Measurements from ENCODE around the gene BAHCC1. TPM values are rescaled to one million over a fixed set of nuclear protein-coding genes. Genes with fewer than 3 reads are reported as not detected.

The BAHCC1 gene
- total and polyA plus RNA-seq, 2 donors (not counting 1 experiment from before 2014, with no cell fraction given) = 1.8 to 7.3 TPM

- Histone ChIP-seq H3K9ac (ENCODE audit: insufficient read depth, low read length) (no peak overlapping the region), H3K9me3 (ENCODE audit: control insufficient read depth, insufficient read depth, low read depth, low read length) (no peaks in the 10 kb centered on the region), H3K27me3 (ENCODE audit: control insufficient read depth, insufficient read depth, low read length) (no peaks in the 10 kb centered on the region), H3K4me2 (ENCODE audit: extremely low read depth, insufficient read depth, low read length) (peak overlapping the region; percentile 59), H3K79me2 (ENCODE audit: control insufficient read depth, insufficient read depth, low read length) (peaks cover 12% of the 10 kb centered on the region), H2AFZ (ENCODE audit: low read length) (no peak overlapping the region), H3K4me1 (ENCODE audit: control insufficient read depth, extremely low read depth, insufficient read depth, low read length) (peaks cover 21% of the 10 kb centered on the region), H4K20me1 (ENCODE audit: control insufficient read depth, extremely low read depth, insufficient read depth, low read length) (no peaks in the 10 kb centered on the region), H3K4me3 (replicated peaks in 1 of 4; ENCODE audit: control extremely low read depth in 1 of 4, insufficient read depth in 1 of 4, low read depth in 3 of 4, low read length in 4 of 4) (peak overlapping the region in 1 of 4 experiments; percentile 74), H3K27ac (ENCODE audit: insufficient read depth, low read length) (no peak overlapping the region), H3K36me3 (ENCODE audit: control insufficient read depth, insufficient read depth, low read length) (no peaks in the 10 kb centered on the region)
- DNase-seq (ENCODE audit: low read depth in 2 of 2) = peak in 1 of 2 donors; percentile 13
- TF ChIP-seq EZH2 (IDR thresholded peaks at IDR 0.05; ENCODE audit: low read length, missing control alignments) (no peak), CTCF (conservative IDR thresholded peaks at IDR 0.05 in 1 of 2, IDR thresholded peaks at IDR 0.05 in 1 of 2; ENCODE audit: low read depth in 1 of 2, low read length in 2 of 2) (no peak)
Observed at GRCh38 chr17:81386141-81386645, 9.1 kb upstream of the BAHCC1 start.

DNA sequence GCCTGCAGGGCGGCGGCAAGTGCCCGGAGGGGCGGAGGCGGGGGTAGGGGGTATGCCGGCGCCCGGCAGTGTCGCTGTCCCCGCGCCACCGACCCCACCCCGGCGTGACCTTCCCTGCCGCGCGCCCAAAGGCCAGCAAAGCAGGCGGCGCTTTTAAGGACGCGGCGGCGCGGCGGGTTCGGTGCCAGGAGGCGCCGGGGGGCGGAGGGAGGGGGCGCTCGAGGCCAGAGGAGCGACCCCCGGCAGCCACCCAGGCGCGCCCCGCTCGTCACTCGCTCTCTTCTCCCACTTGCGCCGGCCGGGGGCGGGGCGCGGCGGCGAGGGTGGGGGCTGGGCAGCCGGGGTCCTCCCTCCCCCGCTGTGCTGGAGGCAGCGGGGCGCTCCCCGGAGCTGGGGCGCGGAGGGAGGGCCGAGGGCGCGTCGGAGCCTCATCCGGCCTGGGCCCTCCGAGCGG lies 8.6 kb upstream of the BAHCC1 start:
- TF ChIP-seq CTCF (conservative IDR thresholded peaks at IDR 0.05 in 1 of 2, IDR thresholded peaks at IDR 0.05 in 1 of 2; ENCODE audit: low read depth in 1 of 2, low read length in 2 of 2) (no peak), EZH2 (IDR thresholded peaks at IDR 0.05; ENCODE audit: low read length, missing control alignments) (no peak)
- no peaks in the 10 kb centered on the region for H3K9me3 ChIP-seq (ENCODE audit: control insufficient read depth, insufficient read depth, low read depth, low read length)
- H3K4me1 ChIP-seq (ENCODE audit: control insufficient read depth, extremely low read depth, insufficient read depth, low read length) = peaks cover 26% of the 10 kb centered on the region
- no peaks in the 10 kb centered on the region for H4K20me1 ChIP-seq (ENCODE audit: control insufficient read depth, extremely low read depth, insufficient read depth, low read length)
- peak overlapping the region; percentile 57 for H2AFZ ChIP-seq (ENCODE audit: low read length)
- peak overlapping the region; percentile 86 for H3K9ac ChIP-seq (ENCODE audit: insufficient read depth, low read length)
- H3K79me2 ChIP-seq (ENCODE audit: control insufficient read depth, insufficient read depth, low read length) = peaks cover 16% of the 10 kb centered on the region
- H3K4me3 ChIP-seq (replicated peaks in 1 of 4; ENCODE audit: control extremely low read depth in 1 of 4, insufficient read depth in 1 of 4, low read depth in 3 of 4, low read length in 4 of 4) = peak overlapping the region in 3 of 4 experiments; percentile 51 to 74 (median 74)
- H3K36me3 ChIP-seq (ENCODE audit: control insufficient read depth, insufficient read depth, low read length) = no peaks in the 10 kb centered on the region
- no peak for DNase-seq (ENCODE audit: low read depth in 2 of 2)
- peak overlapping the region; percentile 85 for H3K27ac ChIP-seq (ENCODE audit: insufficient read depth, low read length)
- H3K4me2 ChIP-seq (ENCODE audit: extremely low read depth, insufficient read depth, low read length) = peak overlapping the region; percentile 89
- H3K27me3 ChIP-seq (ENCODE audit: control insufficient read depth, insufficient read depth, low read length) = no peaks in the 10 kb centered on the region

GRCh38 chr17:81387100-81388090 lies 7.9 kb upstream of the BAHCC1 start:
- H3K27me3 ChIP-seq (ENCODE audit: control insufficient read depth, insufficient read depth, low read length) = no peaks in the 10 kb centered on the region
- no peaks in the 10 kb centered on the region for H3K9me3 ChIP-seq (ENCODE audit: control insufficient read depth, insufficient read depth, low read depth, low read length)
- peaks cover 21% of the 10 kb centered on the region for H3K79me2 ChIP-seq (ENCODE audit: control insufficient read depth, insufficient read depth, low read length)
- TF ChIP-seq CTCF (conservative IDR thresholded peaks at IDR 0.05 in 1 of 2, IDR thresholded peaks at IDR 0.05 in 1 of 2; ENCODE audit: low read depth in 1 of 2, low read length in 2 of 2) (no peak), EZH2 (IDR thresholded peaks at IDR 0.05; ENCODE audit: low read length, missing control alignments) (no peak)
- peak overlapping the region; percentile 57 for H2AFZ ChIP-seq (ENCODE audit: low read length)
- no peaks in the 10 kb centered on the region for H4K20me1 ChIP-seq (ENCODE audit: control insufficient read depth, extremely low read depth, insufficient read depth, low read length)
- H3K4me1 ChIP-seq (ENCODE audit: control insufficient read depth, extremely low read depth, insufficient read depth, low read length) = peaks cover 31% of the 10 kb centered on the region
- H3K36me3 ChIP-seq (ENCODE audit: control insufficient read depth, insufficient read depth, low read length) = no peaks in the 10 kb centered on the region
- peak overlapping the region; percentile 51 to 74 (median 66) for H3K4me3 ChIP-seq (replicated peaks in 1 of 4; ENCODE audit: control extremely low read depth in 1 of 4, insufficient read depth in 1 of 4, low read depth in 3 of 4, low read length in 4 of 4)
- peak overlapping the region; percentile 85 for H3K27ac ChIP-seq (ENCODE audit: insufficient read depth, low read length)
- DNase-seq (ENCODE audit: low read depth in 2 of 2) = peak; percentile 56 to 71
- H3K9ac ChIP-seq (ENCODE audit: insufficient read depth, low read length) = peak overlapping the region; percentile 86
- peak overlapping the region; percentile 89 for H3K4me2 ChIP-seq (ENCODE audit: extremely low read depth, insufficient read depth, low read length)
